ENCODE data around the gene DOCK3.
"Not testable (repeated sequence)": the region's sequence is repeated elsewhere in the genome, so short reads cannot be mapped to it uniquely, and the experiment has no call there.

Gene DOCK3

GRCh38 chr3:50651445-50651844 is 23.3 kb upstream of the DOCK3 start:
- no peak for DNase-seq

DNA sequence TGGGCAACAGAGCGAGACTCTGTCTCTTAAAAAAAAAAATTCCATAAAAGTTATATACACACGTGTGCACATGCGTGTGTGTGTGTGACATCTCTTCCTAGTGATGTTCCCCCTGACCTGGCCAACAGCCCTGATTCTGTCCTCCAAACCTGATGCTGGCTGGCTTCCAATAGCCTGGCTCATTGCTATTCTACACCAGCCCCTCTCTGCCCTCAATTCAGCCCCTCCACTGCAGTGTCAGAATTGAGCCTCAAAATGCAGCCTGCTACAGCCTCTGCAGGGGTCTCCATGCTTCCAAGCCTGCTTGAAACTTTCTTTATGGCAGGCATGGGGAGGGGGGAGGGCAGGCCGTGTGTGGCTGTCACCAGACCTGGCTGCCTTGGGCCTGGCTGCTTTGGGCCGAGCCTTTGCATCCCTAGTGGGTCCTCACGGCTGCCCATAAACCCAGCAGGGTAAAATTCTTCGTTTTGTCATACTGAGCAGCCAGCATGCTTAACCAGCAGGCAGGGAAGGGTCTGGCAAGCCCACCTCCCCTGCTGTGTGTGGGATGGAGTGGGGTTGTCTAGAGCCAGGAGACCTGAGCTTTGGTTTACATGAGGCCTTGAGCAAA is 22.7 kb upstream of the DOCK3 start:
- no peak for DNase-seq

- peak; percentile 53 for DNase-seq
These were observed 22.0 kb upstream of the DOCK3 start for GRCh38 chr3:50652709-50653108.

- DNase-seq: no peak
These were observed 20.7 kb upstream of the DOCK3 start for GRCh38 chr3:50653937-50654595.

- no peak for DNase-seq
These were observed 19.5 kb upstream of the DOCK3 start for GRCh38 chr3:50655009-50655830.

- no peak for DNase-seq
These were observed 18.1 kb upstream of the DOCK3 start for GRCh38 chr3:50656417-50657195.

DNA sequence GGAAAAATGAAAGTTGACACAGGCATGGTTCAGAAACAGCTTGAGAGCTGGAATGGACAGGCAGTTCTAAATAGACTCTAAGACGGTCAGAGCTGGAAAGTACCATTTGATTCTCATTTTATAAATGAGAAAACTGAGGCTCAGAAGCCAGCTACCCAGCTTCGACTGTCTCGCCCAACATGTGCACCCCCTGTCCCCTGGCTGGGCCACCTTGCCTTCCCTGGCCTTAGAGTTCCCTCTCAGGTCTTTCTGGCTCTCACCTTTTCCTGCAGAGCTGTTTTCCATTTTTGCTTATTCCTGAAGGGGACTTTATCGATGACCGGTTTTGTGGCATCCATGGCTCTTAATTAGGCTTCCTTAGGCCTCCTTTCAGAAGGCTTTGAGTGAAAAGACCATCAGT is 17.3 kb upstream of the DOCK3 start:
- no peak for DNase-seq

DNA sequence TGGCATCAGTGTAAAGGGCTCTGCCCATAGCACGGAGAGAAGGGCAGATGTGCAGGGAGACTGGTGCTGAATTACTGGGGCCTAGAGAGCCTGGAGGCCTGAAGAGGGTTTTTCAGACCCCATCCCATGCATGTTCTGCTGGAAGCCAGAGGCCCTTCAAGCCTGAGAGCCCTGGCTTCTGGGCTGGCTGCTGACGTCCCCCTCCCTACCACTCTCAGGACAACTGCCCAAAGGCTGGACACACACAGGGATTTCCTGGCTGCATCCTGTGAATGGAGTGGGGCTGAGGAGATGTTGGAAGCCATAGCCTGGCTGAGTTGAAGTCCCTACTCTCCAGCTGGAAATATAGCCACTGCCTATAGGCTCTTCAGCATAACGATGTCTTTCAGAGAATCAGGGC is 16.9 kb upstream of the DOCK3 start:
- no peak for DNase-seq

DNA sequence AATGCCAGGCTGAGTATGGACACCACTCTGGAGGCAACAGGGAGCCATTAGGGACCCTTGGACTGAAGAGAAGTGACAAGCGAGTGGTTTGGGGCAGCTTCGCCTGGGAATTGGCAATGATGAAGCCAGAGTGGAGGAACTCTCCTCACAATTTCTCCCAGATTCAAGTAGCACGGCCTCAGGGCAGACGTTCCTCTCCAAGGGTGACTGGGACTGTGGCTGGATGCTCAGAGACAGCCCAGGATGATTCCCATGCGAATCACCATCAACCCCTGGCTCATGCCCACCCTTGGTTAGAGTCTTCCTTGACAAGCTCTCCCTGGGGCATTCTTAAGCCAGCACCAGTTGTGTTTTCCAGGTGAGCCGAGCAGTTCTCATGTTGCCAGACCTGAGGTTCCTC is 16.3 kb upstream of the DOCK3 start:
- DNase-seq: no peak

GRCh38 chr3:50658831-50659230 is 15.9 kb upstream of the DOCK3 start:
- no peak for DNase-seq

DNA sequence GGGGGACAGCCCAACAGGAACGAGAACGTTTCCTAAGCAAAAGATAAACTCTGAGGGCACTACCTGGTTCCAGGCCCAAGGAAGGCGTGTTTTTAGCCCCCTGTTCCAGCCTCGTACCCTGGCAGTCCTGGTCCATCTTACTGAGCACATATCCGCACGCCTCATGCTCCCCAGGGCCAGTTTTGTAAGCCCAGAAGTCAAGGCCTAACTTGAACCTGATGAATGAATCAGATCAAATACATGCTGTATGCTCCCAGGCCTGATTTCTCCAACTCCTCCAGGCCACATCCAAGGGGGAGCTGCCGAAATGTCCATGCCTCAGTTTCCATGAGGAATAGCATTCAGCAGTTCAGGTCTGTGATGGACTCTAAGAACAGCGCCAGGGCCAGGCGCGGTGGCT is 14.3 kb upstream of the DOCK3 start:
- DNase-seq: no peak

DNA sequence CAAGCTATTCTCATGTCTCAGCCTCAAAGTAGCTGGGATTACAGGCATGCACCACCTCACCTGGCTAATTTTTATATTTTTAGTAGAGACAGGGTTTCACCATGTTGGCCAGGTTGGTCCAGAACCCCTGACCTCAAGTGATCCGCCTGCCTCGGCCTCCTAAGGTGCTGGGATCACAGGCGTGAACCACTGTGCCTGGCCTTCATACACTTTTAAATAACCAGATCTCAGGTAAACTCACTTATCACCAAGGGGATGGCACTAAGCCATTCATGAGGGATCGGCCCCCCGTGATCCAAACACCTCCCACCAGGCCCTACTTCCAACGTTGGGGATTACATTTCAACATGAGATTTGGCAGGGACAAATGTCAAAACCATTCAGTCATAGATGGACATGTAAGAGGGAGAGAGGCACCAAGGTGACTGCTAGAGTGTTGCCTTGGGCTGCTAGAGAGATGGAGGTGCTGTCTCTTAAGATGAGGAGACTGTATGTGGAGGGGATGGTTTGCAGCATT is 13.3 kb upstream of the DOCK3 start:
- DNase-seq: no peak

DNA sequence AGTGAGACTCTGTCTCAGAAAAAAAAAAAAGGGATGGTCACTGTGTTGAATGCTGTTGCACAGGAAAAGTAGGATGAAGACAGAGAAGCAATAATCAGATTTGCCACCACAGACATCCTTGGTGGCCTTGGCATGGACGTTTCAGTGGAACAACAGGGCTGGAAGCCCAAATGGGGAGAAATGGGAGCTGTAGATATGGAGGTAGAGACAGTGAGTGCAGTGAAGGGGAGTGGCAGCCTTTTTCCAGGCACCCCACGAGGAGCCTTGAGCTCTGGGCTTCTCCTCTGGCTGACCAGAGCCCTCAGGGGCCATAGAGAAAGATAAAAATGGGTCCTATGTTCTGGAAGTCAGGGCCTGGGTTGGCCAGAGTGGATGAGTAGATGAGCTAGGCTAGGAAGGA is 12.3 kb upstream of the DOCK3 start:
- no peak for DNase-seq

- no peak for DNase-seq
These were observed 9.5 kb upstream of the DOCK3 start for GRCh38 chr3:50665081-50665840.

DNA sequence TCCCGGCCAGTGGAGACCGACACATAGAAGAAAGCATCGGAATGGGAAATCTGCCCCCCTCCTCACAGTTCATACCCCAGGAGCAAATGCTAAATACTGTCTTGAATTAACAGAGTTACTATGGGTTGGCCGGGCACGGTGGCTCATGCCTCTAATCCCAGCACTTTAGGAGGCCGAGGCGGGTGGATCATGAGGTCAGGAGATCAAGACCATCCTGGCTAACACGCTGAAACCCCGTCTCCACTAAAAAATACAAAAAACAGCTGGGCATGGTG is 8.9 kb upstream of the DOCK3 start:
- DNase-seq: not testable (repeated sequence)

- no peak for DNase-seq
These were observed 7.9 kb upstream of the DOCK3 start for GRCh38 chr3:50666837-50667236.

GRCh38 chr3:50671331-50671730 is 3.4 kb upstream of the DOCK3 start:
- no peak for DNase-seq

GRCh38 chr3:50672656-50673055 is 2.1 kb upstream of the DOCK3 start:
- DNase-seq: no peak

DNA sequence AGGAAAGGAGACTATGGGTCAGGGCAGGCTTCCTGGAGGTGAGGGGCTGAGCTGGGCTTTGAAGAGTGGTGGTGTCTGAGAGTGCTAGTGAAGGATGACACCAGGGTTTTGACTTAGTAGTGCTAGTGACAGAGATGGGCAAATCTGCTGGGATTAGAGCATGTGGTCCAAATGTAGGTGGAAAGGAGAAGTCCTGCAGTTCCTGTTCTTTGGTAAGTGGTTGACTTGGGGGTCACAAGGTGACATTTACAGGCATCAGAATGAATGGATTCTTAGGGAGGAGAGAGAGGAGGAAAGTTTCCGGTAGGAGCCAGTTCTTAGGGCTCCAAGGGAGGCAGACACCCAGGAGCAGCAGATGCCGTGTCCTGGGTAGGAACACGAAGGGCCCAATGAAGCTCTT is 796 bp upstream of the DOCK3 start:
- DNase-seq: no peak

GRCh38 chr3:50675179-50676030 is 678 bp downstream of the DOCK3 start:
- DNase-seq: peak; percentile 63

DNA sequence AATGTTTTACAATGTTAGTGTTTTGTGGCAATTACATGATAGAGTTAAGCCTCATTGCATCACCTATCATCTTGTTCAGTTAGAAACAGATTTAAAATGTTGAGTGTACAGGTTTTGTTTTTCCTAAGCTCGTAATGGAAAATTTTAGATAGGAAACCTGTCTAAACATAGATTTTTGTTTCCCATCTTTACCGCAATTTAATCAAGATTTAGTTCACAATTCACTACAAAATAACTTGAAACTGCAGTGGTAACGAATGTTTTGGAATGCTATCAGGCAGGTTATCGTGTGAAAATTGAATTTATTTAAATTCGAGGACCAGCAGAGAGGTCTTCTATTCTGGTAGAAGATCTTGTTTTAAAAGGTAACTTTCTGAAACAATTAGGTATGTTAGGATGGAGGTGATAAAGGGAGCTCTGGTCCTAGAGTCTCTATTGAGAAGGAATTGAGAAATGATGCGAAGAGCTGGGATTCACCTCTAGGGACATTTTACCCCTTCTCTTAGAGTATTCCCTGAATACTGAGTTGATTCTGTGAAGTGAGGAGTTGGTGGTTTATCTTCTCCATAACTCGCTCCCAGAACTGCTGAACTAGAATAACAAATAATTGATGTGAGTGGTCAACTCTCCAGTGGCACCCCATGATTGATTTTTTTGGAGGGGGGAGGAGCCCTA is 1.4 kb downstream of the DOCK3 start:
- DNase-seq: no peak
